Left lung (tissue), 10 donors: ENCODE results near the gene LAMTOR4. TPM values are rescaled to one million over a fixed set of nuclear protein-coding genes. Genes with fewer than 3 reads are reported as not detected.
"Not testable (repeated sequence)": the region's sequence is repeated elsewhere in the genome, so short reads cannot be mapped to it uniquely, and the experiment has no call there.

Source experiments
- ATAC-seq: fragments of 200-7000 bp; cut with Tn5 transposase; one replicate; pipeline ENCODE4 v1.9.1; 2020; ENCODE audit warnings: moderate library complexity
- DNase-seq, 4 donors: peaks; one replicate each; pipeline ENCODE4 v3.0.0-alpha.2; 2013 to 2020
- H3K27ac ChIP-seq, 2 donors: fragments of 200-600 bp; sonication (generic) in 1 of 2; one replicate each; pipeline versions ENCODE4 v1.5.0 to v1.8.0; 2020 to 2021
- H3K27me3 ChIP-seq, 2 donors: fragments of 200-600 bp; sonication (generic) in 1 of 2; one replicate each; pipeline versions ENCODE4 v1.5.0 to v1.8.0; 2020 to 2021
- H3K36me3 ChIP-seq, 2 donors: fragments of 200-600 bp; sonication (generic) in 1 of 2; one replicate each; pipeline versions ENCODE4 v1.5.0 to v1.8.0; 2020 to 2021
- H3K4me1 ChIP-seq, 2 donors: fragments of 200-600 bp; one replicate each; pipeline ENCODE4 v1.8.0; 2021
- H3K4me3 ChIP-seq, 2 donors: fragments of 200-600 bp; sonication (generic) in 1 of 2; one replicate each; pipeline versions ENCODE4 v1.5.0 to v1.8.0; 2020 to 2021; ENCODE audit warnings: mild to moderate bottlenecking in 1 of 2
- H3K9me3 ChIP-seq, 2 donors: fragments of 200-600 bp; sonication (generic) in 1 of 2; one replicate each; pipeline versions ENCODE4 v1.5.0 to v1.8.0; 2020 to 2021
- intact Hi-C, 2 donors: fragments of 100-400 bp; cut with DNase I; formaldehyde crosslinking; loops; one replicate each; pipeline versions ENCODE4 v1.11.2 to v1.14.2; 2022
- polyA plus RNA-seq, 6 donors: library from polyadenylated mRNA; unstranded; fragments of 120-200 nt; gene quantifications; one replicate each; pipeline ENCODE4 v1.2.1, GENCODE V29; 2013; ENCODE audit not compliant: insufficient read length in 6 of 6
- total RNA-seq, 2 donors: library from RNA; stranded (reverse); fragmentation: NEBNext Ultra II Directional; extraction: Animal tissue kit (Norgen Biotek cat#: 25700); gene quantifications; one replicate each; pipeline ENCODE4 v1.2.1, GENCODE V29; 2021
- TF ChIP-seq, protein P1 (sequence below), 2 donors: fragments of 200-600 bp; sonication (generic) in 1 of 2; IDR thresholded peaks; one replicate each; pipeline versions ENCODE4 v1.5.0 to v1.8.0; 2021; ENCODE audit warnings: antibody characterized with exemption in 2 of 2
- donor health status: DM: no; HTN: yes; CAD: no.
- donor health status: DM: no; HTN: no; CAD: no.

LAMTOR4 gene
- total and polyA plus RNA-seq, 8 donors: 85.9 to 120 (median 99.3) TPM

DNA sequence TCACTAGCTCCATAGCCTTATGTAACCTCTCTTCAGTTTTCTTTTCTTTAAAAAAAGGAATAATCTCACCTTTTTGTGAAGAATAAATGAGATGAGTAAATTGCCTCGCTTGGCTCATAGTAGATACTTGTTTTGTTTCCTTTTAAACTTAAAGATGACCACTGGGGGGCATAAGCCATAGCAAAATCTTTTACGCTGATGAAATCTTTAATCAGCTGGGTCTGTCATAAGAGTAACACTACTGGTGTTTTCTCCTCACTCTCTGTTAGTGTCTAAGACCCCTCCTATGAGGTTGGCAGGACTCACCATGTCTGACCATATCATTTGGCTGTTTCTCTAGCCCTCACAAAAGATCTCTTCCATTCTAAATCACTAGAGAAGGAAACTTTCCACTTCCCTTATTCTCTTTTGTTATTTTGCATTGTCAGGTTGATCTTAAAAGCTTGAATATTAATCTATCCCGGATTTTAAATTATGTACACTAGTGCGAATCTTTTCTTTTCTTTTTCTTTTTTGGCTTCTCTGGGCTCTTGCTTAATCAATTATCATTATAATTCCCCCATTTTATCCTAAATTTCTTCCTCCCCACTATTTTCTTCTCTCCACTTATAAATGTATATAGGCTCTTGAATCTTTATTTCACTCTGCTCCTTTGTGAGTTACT, 41.5 kb downstream of the LAMTOR4 start:
- no peak overlapping the region for H3K27ac ChIP-seq
- no peak overlapping the region for H3K4me3 ChIP-seq
- TF ChIP-seq, protein P1, sequence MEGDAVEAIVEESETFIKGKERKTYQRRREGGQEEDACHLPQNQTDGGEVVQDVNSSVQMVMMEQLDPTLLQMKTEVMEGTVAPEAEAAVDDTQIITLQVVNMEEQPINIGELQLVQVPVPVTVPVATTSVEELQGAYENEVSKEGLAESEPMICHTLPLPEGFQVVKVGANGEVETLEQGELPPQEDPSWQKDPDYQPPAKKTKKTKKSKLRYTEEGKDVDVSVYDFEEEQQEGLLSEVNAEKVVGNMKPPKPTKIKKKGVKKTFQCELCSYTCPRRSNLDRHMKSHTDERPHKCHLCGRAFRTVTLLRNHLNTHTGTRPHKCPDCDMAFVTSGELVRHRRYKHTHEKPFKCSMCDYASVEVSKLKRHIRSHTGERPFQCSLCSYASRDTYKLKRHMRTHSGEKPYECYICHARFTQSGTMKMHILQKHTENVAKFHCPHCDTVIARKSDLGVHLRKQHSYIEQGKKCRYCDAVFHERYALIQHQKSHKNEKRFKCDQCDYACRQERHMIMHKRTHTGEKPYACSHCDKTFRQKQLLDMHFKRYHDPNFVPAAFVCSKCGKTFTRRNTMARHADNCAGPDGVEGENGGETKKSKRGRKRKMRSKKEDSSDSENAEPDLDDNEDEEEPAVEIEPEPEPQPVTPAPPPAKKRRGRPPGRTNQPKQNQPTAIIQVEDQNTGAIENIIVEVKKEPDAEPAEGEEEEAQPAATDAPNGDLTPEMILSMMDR (IDR thresholded peaks at IDR 0.05): peak in 1 of 2 donors; percentile 20
- DNase-seq (no peak), ATAC-seq (peak; percentile 56)
- H3K36me3 ChIP-seq: no peaks in the 10 kb centered on the region
- H3K27me3 ChIP-seq: no peaks in the 10 kb centered on the region
- intact Hi-C loops: no loop called here
- H3K4me1 ChIP-seq: peaks cover 0 to 18% of the 10 kb centered on the region in 2 donors
- no peaks in the 10 kb centered on the region for H3K9me3 ChIP-seq

DNA sequence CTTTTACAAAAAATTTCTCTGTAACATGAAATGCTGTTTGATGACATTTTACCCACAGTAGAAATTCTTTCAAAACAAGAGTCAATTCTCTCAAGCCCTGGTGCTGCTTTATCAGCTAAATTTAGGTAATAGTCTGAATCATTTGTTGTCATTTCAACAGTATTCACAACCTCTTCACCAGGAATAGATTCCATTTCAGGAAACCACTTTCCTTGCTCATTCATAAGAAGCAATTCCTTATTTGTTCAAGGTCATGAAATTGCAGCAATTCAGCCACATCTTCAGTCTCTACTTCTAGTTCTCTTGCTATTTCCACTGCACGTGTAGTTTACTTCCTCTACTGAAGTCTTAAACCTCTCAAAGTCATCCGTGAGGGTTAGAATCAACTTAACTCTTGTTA, 43.1 kb downstream of the LAMTOR4 start:
- intact Hi-C loops: no loop called here
- no peaks in the 10 kb centered on the region for H3K36me3 ChIP-seq
- no peak overlapping the region for H3K4me3 ChIP-seq
- H3K4me1 ChIP-seq: peaks cover 0 to 18% of the 10 kb centered on the region in 2 donors
- ATAC-seq: peak; percentile 57
- TF ChIP-seq, protein P1 (IDR thresholded peaks at IDR 0.05): no peak
- no peak overlapping the region for H3K27ac ChIP-seq
- H3K9me3 ChIP-seq: no peaks in the 10 kb centered on the region
- no peaks in the 10 kb centered on the region for H3K27me3 ChIP-seq
- no peak for DNase-seq

DNA sequence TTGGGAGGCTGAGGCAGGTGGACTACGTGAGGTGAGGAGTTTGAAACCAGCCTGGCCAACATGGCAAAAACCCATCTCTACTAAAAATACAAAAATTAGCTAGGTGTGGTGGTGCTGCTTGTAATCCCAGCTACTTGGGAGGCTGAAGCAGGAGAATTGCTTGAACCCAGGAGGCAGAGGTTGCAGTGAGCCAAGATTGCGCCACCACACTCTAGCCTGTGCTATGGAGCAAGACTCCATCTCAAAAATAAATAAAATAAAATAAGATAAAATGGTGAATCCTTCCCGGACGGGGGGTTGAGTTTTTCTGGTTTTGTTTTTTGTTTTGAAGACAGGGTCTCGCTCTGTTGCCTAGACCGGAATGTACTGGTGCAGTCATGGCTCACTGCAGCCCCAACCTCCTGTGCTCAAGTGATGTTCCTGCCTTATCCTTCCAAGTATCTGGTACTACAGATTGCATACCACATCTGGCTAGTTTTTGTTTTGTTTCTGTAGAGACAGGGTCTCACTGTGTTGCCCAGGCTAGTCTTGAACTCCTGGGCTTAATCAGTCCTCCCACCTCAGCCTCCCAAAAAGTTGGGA, 43.7 kb downstream of the LAMTOR4 start:
- intact Hi-C loops, H3K4me3 ChIP-seq, H3K27me3 ChIP-seq, DNase-seq, H3K27ac ChIP-seq, H3K36me3 ChIP-seq, ATAC-seq, H3K9me3 ChIP-seq: not testable (repeated sequence)
- H3K4me1 ChIP-seq: peaks cover 0 to 18% of the 10 kb centered on the region in 2 donors

DNA sequence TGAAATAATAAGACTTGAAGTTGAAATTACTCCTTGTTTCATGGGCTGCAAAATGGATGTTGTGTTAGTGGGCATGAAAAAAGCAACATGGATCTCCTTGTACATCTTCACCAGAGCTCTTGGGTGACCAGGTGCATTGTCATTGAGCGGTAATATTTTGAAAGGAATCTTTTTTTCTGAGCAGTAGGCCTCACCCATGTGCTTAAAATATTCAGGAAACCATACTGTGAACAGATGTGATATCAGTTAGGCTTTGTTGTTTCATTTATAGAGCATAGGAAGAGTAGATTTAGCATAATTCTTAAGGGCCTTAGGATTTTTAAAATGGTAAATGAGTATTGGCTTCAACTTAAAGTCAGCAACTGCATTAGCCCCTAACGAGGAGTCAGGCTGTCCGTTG, 44.3 kb downstream of the LAMTOR4 start:
- H3K4me3 ChIP-seq: no peak overlapping the region
- intact Hi-C loops: no loop called here
- no peak for DNase-seq
- no peak overlapping the region for H3K27ac ChIP-seq
- H3K4me1 ChIP-seq: peaks cover 0 to 18% of the 10 kb centered on the region in 2 donors
- no peaks in the 10 kb centered on the region for H3K9me3 ChIP-seq
- TF ChIP-seq, protein P1 (IDR thresholded peaks at IDR 0.05): no peak
- no peaks in the 10 kb centered on the region for H3K36me3 ChIP-seq
- H3K27me3 ChIP-seq: no peaks in the 10 kb centered on the region
- ATAC-seq: no peak

DNA sequence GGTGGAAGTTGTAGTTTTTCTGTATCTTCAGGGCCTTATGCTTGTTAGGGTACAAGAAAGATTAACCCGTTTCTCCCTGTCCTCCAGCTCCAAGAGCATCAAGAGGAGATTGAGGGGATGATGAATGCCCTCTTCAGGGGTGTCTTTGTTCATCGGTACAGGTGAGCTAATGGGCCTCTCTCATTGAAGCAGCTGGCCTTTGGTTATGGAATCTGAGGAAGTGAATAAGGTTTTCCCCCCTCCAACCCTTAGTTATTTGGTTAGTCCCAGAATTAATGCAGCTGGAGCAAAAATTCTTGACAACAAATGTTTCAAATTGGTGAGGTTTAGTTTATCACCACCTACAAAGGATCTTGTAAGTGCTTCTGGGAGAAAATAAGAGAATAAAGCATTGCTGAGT, 46.5 kb downstream of the LAMTOR4 start:
- Histone ChIP-seq H3K36me3 (no peaks in the 10 kb centered on the region), H3K27me3 (no peaks in the 10 kb centered on the region), H3K27ac (no peak overlapping the region), H3K4me3 (no peak overlapping the region), H3K9me3 (no peaks in the 10 kb centered on the region), H3K4me1 (peaks cover 0 to 15% of the 10 kb centered on the region in 2 donors)
- TF ChIP-seq, protein P1 (IDR thresholded peaks at IDR 0.05): no peak
- no peak for DNase-seq
- ATAC-seq: no peak
- intact Hi-C loops: no loop called here

DNA sequence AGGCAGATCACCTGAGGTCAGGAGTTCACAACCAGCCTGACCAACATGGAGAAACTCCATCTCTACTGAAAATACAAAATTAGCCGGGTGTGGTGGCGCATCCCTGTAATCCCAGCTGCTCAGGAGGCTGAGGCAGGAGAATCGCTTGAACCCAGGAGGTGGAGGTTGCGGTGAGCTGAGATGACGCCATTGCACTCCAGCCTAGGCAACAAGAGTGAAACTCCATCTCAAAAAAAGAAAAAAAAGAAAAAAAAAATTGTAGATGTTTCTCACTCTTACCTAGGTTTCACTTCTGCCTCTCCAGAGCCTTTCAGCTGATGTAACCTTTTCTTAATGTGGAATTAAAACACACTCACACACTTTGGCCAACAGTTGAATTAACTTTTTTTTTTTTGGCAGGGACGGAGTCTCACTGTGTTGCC, 47.2 kb downstream of the LAMTOR4 start:
- H3K4me3 ChIP-seq, H3K36me3 ChIP-seq, ATAC-seq, intact Hi-C loops, H3K27ac ChIP-seq, DNase-seq, H3K27me3 ChIP-seq, H3K4me1 ChIP-seq, H3K9me3 ChIP-seq: not testable (repeated sequence)
